NT2/D1 (cell line): ENCODE data around the gene EXPH5.

ENCODE experiments used
- YY1 ChIP-seq: IDR thresholded peaks from 2 replicates; pipeline ENCODE4 v1.6.1; 2011; ENCODE audit not compliant: insufficient read length, insufficient read depth
- ZNF274 ChIP-seq: IDR thresholded peaks from 2 replicates; pipeline ENCODE4 v1.6.1; 2011; ENCODE audit warnings: mild to moderate bottlenecking, low read depth, low read length

- no peak for TF ChIP-seq ZNF274
- TF ChIP-seq YY1 = no peak
These were observed 93.4 kb downstream of the EXPH5 start for GRCh38 chr11:108500169-108500568.
